Cerebellar cortex (tissue), 1 donor: ENCODE results near the gene TCF23.
"Not testable (repeated sequence)": the region's sequence is repeated elsewhere in the genome, so short reads cannot be mapped to it uniquely, and the experiment has no call there.

Experiments used
- DNase-seq: peaks from one replicate; pipeline ENCODE4 v3.0.0-alpha.2; 2015; ENCODE audit warnings: low spot score

The TCF23 gene

DNA sequence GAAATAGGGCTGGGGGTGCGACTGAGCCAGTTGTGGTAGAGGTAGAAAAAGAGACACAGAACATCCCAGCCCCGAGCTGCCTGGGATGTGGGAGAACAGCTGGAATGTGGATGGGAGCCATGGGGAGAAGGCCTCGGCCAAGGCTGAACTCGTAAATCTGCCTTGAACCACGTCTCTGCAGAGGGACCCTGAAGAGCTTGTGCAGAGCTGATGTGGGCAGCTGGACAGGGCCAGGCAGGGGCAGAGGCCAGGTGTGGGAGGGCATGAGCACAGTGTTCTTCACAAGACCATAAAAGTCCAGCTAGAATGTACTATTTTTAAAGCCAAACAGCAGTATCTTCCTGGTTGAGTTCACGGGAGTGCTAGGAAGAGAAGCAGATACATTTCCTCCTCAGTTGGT is 5.7 kb downstream of the TCF23 start:
- DNase-seq, result no peak

DNA sequence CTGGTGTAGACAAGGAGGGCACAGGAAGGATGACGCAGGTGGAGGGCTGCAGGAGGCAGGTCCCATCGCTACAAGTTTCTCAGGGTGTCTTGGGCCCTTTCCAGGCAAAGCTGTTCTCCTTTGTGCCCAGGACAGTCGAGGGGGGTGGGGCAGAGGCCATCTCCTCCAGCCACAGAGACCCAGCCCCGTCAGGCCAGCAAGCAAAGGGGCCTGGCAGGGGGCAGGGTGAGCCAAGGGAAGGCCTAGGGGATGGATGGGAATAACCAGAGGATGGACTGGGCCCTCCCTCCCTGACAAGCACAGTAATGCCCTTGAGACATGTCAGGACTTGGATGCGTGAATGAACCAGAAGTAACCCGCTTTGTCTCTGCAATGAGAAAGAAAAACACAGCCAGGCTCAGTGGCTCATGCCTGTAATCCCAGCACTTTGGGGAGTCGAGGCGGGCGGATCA is 6.3 kb downstream of the TCF23 start:
- no peak for DNase-seq

DNA sequence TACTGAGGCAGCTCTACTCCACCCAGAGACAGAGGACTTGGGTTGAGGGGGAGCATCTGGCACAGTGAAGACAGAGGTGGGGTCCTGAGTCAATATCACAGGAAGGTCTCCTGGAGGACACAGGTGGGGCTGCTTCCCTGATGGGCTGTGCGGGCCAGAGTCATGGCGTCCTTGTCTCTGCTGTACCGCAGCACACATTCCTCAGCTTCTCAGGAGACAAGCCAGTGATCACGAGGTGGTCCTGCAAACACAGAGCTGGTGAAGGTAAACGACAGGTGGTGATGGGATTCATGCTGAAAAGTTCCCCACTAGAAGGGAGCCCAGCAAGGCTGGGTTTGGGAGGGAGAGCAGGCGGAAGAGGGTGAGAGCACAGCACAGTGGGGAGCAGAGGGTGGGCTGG is 9.7 kb downstream of the TCF23 start:
- DNase-seq, result no peak

DNA sequence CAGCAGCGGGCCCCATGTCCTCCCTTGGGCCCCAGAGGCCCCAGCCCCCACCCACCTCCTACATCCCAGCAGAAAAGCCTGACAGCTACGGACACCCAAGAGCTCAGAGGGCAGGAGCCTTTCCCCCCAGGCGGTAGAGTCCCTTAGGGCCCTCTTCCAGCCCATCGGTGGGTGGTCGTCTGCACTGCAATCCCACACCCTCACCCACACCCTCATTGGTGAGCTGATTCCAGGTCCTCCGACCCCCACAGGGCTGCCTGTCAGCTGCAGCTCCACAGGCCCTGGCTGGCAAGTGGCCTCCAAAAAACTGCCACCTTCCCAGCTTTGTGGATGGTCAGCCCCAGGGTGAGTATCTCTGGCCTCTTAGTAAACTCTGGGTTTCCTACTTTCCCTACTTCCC is 10.5 kb downstream of the TCF23 start:
- DNase-seq, result no peak

DNA sequence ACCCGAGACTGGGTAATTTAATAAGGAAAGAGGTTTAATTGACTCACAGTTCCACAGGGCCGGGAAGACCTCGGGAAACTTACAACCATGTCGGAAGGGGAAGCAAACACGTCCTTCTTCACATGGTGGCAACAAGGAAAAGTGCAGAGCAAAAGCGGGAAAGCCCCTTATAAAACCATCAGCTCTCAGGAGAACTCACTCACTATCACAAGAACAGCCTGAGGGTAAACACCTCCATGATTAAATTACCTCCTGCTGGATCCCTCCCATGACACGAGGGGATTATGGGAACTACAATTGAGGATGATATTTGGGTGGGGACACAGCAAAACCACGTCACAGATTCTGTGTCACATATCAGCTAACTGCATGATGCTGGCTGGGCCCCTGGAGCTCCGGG is 11.4 kb downstream of the TCF23 start:
- no peak for DNase-seq

DNA sequence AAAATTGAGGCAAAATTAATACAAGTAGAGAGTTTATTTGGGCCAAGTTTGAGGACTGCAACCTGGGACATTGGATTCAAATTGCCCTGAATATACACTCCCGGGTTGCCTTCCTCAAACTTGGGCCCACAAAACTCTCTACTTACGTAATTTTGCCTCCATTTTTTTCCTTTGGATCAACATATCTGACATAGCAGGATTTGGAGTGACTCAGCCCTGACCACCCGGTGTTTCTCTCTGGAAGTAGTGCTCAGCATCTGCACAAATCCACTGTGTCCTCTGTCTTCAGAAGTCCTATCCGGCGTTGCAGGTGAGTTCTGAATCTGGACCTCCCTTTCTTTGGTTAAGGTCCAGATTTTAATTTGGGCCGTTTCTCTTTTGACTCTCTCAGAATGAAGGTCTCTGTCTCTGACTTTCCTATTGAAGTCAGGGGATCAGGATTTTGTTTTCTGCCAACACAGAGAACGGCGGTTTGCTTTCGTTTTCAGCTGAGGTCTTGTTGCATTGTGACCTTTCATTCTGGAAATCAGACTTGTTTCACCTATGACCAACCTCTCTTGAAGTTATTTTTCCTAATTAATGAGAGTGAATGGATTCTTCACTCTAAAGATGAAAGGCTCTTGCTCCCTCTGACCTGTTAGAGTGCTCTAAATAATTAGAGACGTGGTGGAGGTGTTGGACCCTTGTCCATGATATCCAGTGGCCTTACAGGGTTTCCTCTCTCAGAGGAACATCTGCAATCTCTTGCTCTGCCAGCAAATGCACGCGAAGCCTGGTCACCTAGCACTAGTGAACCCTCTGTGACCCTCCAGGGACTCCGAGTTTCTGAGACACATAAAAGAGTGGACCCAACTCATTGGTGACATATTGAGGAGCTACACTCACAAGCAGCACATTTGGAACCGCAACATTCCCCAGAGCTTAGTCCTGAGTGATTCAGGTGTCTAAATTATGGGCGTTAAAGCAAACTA is 13.6 kb downstream of the TCF23 start:
- no peak for DNase-seq

DNA sequence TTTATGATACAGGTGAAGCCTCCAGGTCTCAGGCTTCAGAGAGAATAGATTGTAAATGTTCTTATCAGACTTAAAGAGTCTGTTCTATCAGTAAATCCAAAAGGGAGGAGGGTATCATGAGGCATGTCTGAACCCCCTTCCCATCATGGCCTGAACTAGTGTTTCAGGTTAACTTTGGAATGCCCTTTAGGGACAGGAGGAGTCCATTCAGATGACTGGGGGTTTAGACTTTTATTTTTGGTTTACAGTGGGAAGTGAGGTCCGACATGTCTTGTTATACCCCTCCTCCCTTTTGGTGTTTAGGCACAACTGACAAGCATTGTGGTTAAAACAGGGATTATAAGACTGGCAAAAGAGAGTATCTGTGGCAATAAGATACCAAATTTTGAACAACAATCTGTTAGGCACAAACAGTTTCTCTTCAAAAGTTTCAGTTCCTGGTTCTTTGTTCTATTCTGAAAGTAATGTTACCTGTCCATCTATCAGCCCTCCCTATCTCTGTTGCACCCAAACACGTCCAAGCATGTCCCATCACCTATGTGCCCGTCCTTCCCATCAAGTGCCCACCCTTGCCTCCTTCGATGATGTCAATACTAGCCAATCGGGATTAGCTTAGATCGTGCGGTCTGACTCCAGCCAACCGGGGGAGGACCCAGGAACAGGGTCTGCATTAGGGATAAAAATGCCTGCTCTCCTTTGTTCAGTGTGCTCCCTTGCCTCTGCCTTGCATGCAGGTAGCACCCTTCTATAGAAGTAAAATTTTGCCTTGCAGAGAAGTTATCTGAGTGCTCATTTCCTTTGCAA is 16.4 kb downstream of the TCF23 start:
- DNase-seq, result no peak

DNA sequence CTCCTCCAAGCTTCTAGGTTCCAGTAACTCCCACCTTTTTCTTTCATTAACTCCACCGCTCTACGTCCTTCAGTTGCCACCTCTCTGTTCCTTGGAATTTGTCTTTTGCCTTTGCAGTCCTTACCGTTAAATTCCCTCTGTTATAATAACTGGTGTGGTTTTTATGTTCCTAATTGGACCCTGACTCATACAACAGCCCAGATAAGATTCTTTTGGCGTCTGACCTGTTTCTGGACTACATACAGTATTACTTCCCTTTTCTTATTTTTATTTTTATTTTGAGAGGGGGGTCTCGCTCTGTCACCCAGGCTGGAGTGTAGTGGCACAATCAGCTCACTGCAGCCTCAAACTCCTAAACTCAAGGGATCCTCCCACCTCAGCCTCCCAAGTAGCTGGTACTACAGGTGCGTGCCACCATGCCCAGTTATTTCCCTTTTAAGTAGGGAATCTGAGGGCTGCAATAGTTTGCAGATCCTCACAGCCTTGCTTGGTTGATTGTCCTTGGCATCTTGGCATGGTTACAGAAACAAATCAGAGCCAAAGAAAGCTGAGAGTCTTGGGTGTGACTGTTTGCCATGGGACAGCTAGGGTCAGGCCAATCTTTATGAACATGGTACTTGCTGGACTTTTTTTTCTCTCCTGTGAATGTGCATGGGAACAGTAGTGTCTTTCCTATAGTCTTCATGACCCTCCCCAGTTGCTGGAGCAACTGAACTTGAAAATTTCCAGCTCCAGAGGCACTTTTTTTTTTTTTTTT is 22.0 kb downstream of the TCF23 start:
- DNase-seq, result no peak

DNA sequence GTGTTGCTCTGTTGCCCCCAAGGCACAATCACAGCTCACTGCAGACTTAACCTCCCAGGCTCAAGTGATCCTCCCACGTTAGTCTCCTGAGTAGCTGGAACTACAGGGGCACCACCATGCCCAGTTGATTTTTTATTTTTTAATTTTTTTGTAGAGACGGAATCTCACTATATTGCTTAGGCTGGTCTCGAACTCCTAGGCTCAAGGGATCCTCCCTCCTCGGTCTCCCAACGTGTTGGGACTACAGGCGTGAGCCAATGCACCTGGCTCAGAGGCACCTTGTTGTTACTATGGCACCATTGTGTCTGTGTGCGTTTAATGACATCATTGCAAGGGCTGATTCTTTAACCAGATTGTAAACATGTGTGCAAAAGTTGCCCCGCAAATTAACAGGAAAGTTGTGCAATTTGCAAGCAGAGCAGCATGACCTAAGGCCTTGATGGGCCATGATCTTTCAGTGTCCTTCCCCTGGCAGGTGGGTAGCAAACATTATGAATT is 22.6 kb downstream of the TCF23 start:
- DNase-seq, result no peak

DNA sequence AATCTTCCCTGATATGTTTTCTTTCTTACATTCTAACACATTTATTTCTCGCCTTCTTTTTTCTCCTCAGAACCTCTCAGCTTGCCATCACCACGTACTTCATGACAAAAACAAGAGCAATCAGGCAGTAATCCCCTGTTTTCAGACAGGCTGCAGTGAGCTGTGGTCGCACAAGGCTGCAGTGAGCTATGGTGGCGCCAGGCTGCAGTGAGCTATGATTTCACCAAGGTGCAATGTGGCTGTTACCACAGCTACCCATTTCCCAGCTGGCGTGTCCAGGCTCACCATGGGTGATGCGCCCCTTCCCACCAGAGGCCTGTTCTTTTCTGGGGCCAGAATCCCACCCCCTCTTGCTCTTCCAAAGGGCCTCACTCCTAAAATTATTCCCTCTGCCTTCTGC is 25.8 kb downstream of the TCF23 start:
- no peak for DNase-seq

DNA sequence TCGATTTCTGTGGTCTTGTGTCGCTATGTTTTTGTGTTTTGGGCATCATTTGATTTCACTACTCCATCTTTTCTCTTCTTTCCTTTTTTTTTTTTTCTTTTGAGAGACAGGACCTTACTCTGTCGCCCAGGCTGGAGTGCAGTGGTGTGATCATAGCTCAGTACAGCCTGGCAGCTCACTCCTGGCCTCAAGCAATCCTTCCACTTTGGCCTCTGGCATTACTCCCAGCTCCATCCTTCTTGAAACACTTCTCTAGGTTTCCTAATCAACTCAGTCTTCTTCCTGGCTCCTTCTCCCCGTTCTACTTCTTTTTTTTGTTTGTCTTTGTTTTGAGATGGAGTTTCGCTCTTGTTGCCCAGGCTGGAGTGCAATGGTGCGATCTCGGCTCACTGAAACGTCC is 26.5 kb downstream of the TCF23 start:
- DNase-seq, result no peak

DNA sequence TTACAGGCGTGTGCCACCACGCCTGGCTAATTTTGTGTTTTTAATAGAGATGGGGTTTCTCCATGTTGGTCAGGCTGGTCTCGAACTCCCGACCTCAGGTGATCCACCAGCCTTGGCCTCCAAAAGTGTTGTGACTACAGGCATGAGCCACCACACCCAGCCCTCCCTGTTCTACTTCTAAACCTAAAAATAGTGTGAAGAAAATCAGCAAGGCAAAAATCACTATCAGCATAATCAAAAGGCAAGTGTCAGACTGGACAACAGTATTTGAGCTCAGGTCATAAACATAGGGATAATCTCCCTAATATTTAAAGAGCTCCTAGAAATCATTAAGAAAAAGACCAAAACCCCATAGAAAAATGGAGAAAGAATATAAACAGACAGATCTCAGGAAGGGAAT is 27.0 kb downstream of the TCF23 start:
- DNase-seq, result not testable (repeated sequence)

DNA sequence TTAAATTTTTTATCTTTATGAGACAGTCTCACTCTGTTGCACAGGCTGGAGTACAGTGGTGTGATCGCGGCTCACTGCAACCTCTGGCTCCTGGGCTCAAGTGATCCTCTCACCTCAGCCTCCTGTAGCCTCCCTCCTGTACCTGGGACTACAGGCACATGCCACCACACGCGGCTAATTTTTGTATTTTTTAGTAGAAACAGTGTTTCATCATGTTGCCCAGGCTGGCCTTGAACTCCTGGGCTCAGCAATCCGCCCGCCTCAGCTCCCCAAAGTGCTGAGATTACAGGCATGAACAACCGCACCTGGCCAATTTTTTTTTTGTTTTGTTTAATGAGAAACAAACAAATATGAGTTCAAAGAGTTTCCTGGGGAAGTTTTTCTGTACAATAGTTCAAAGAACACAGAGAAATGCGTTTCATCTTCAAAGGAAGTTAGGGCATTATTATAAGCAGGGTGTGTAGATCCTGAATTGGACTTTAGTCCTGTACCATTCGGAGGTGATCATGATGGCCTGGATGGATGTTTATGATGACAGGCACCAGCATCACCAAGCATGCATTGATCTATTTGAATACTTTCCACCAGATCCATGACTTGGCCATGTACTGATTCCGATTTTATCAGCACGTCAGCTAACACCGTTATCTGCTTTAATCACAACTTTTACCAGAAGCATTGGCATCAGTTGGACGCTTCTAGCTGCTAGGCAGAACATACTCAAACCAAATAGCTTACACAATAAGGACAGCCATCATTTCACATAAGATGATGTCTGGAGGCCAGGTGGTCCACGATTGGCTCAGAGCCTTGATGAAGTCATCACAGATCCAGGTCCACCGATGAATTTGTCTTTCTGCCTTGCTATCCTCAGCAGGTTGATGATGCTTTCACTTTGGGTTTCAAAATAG is 28.9 kb downstream of the TCF23 start:
- DNase-seq, result no peak

DNA sequence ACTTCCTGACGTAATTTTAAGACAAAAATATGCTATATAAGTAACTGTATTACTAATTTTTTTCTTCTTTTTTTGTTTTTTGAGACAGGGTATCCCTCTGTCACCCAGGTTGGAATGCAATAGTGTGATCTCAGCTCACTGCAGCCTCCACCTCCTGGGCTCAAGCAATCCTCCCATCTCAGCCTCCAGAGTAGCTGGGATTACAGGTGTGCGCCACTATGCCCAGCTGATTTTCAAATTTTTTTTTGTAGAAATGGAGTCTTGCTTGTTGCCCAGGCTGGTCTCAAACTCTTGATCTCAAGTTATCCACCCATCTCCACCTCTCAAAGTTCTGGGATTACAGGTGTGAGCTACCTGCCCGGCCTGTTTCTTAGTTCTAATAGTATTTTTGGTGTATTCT is 29.7 kb downstream of the TCF23 start:
- no peak for DNase-seq

DNA sequence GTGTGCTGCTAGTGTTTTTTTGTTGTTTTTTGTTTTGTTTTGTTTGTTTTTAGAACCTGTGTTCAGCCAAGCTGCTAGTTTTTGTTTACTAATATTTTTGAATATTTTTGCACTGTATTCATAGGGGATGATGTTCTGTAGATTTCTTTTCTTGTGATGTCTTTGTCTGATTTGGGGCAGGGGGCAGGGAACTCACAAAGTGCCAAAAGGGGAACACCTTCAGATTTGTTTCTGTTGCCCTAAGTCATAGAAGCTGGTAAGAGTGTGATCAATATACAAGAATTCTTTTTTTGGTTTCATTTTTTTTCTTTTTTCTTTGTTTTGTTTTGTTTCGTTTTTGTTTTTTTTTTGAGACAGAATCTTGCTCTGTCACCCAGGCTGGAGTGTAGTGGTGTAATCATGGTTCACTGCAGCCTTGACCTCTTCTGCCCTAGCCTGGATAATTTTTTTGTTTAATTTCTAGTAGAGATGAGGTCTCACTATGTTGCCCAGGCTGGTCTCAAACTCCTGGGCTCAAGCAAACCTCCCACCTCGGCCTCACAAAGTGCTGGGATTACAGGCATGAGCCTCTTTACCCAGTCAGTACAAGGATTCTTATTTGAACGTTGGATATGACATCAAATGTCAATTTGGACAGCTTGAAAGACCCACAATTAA is 30.7 kb downstream of the TCF23 start:
- DNase-seq, result no peak

DNA sequence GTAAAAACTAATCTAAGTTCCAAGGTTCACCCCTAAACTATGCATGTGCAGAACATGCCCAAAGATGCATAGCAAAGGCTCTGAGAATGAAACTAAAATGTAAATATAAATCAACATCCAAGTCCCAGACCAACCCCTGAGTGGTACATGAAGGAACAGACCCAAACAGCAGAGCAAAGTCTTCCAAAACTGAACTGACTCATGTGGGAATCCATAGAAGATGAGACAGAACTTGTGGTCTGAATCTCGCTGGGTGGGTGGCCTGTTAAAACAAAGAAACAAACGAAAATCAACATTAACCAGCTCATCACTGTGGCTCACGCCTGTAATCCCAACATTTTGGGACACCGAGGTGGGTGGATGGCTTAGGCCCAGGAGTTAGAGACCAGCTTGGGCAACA is 33.5 kb downstream of the TCF23 start:
- no peak for DNase-seq

DNA sequence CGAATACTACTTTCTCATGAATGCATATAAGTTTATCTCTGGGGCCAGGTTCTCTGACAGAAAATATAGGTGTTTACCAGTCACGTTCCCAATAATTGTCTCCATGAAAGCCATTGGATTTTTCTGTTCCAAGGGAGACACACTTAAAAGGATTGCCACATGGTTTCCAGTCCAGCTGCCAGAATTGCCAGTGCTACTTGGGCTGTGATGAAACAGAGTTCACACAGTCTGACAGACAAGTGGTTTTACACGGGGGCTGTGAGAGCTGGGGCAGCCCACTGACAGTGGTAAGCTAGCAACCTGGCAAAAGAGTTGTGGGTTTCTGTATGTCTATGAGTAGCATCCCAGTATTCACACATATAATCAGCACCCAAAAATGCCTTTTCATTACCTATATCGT is 35.3 kb downstream of the TCF23 start:
- no peak for DNase-seq

DNA sequence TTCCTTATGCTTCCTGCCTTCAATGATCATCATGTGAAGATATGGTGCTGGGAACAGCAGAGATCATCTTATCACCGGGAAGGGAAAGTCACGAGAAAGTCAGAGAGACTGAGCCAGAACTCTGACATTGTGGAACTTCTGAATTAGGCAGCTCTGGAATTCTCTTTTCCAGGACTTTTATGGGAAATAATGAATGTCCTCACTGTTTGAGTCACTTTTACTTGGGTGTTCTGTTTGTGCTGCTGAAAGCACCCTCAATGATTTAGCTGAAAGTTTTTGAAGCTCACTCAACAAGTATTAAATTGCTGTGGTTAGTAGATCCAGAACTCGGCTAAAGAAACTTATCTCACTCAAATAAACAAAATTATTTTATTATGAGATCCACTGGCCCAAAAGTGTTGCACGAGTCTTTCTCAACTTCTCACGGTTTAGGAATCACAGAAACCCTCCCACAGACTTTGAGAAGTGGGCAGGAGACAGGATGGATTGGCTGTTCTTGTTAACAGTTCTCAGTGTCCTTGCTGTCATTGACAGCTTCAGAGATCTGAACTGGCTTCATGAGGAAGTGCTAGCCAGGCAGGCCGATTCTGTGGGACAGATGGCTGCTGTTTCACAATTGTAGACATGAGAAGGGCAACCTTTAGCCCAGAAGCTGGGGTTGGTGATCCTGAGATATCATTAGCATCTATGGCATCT is 36.7 kb downstream of the TCF23 start:
- DNase-seq, result no peak

DNA sequence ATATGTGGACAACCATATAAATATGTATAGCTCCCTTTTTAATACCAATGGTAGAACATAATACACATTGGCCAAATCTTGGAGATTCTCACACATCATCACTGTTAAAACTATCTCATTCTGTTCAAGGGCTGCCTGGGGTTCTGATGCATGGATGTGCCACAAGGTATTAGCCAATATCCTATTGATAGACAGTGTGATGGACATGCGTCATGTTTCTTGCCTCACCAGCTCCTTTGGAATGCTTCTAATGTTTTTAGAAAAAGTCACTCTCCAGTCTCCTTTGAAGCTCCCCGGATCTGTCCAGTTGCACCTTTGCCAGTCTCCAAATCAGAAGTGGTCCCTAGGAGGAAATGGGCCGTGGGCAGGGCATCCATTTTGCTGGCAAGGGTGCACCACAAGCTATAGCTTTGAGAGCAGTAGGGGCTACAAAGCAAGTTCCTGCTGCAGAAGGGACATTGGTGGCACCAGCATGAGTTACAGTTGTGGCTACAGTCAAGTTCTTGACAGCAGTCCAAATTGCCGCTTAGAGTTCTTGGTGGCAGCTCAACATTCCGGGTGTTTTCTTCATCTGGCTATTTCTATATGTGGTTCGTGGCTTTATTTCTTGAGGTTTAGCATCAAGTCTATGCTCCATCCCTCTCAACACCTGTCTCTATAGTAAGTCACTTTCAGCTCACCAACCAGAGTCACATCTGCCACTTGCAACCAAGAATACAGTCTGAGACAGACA is 38.0 kb downstream of the TCF23 start:
- DNase-seq, result no peak
